K562 (cell line): ENCODE results near the gene PGF. TPM values are rescaled to one million over a fixed set of nuclear protein-coding genes. Genes with fewer than 3 reads are reported as not detected.

Experiments used
- ASH1L ChIP-seq: fragments of 450-650 bp; IDR thresholded peaks from 2 replicates; pipeline ENCODE4 v1.6.1; 2018; ENCODE audit warnings: borderline replicate concordance, mild to moderate bottlenecking, low read depth; ENCODE audit not compliant: partially characterized antibody
- ATF7 ChIP-seq: fragments of 450-650 bp; IDR thresholded peaks from 2 replicates; pipeline ENCODE4 v1.7.1; 2014; ENCODE audit warnings: mild to moderate bottlenecking, moderate library complexity
- EHMT2 ChIP-seq: fragments of 450-650 bp; IDR thresholded peaks from 2 replicates; pipeline ENCODE4 v1.6.1; 2018; ENCODE audit warnings: antibody characterized with exemption
- FOXK2 ChIP-seq, 2 experiments: fragments of 450-650 bp; IDR thresholded peaks in 1 of 2; conservative IDR thresholded peaks in 1 of 2; 2 replicates each; pipeline ENCODE4 v1.6.1; 2016; ENCODE audit warnings: low read depth in 2 of 2, mild to moderate bottlenecking in 1 of 2
- FOXM1 ChIP-seq, 2 experiments: fragments of 450-650 bp in 1 of 2; sonication (generic) in 1 of 2; formaldehyde crosslinking in 1 of 2; IDR thresholded peaks; 2 replicates each; pipeline versions ENCODE4 v1.6.1 to v1.9.0; 2017 to 2022; ENCODE audit warnings: low read depth in 2 of 2, mild to moderate bottlenecking in 2 of 2, missing genetic modification reagents in 1 of 2, moderate library complexity in 1 of 2
- GABPB2 ChIP-seq: fragments of 250-450 bp; sonication (Bioruptor Pico); conservative IDR thresholded peaks from 2 replicates; pipeline ENCODE4 v1.5.1; 2021; ENCODE audit warnings: mild to moderate bottlenecking
- HMBOX1 ChIP-seq: sonication (generic); IDR thresholded peaks from 2 replicates; pipeline ENCODE4 v1.6.1; 2016
- ID3 ChIP-seq, 2 experiments: fragments of 250-450 bp in 1 of 2; fragments of 450-650 bp in 1 of 2; sonication (Bioruptor Pico) in 1 of 2; IDR thresholded peaks; 2 replicates each; pipeline versions ENCODE4 v1.6.1 to v1.8.0; 2016 to 2021; ENCODE audit warnings: mild to moderate bottlenecking in 2 of 2, moderate library complexity in 2 of 2, missing compliant biosample characterization in 1 of 2, missing genetic modification characterization in 1 of 2
- KAT7 ChIP-seq: sonication (generic); formaldehyde crosslinking; IDR thresholded peaks from 2 replicates; pipeline ENCODE4 v1.8.0; 2022; ENCODE audit warnings: missing genetic modification reagents, mild to moderate bottlenecking, borderline replicate concordance
- KHSRP ChIP-seq: fragments of 450-650 bp; IDR thresholded peaks from 2 replicates; pipeline ENCODE4 v1.6.1; 2017
- MTA2 ChIP-seq: fragments of 450-650 bp; IDR thresholded peaks from 2 replicates; pipeline ENCODE4 v1.6.1; 2016; ENCODE audit warnings: low read depth
- NCOR1 ChIP-seq: fragments of 450-650 bp; IDR thresholded peaks from 2 replicates; pipeline ENCODE4 v1.6.1; 2016; ENCODE audit warnings: mild to moderate bottlenecking, moderate library complexity
- NFATC3 ChIP-seq: fragments of 450-650 bp; IDR thresholded peaks from 2 replicates; pipeline ENCODE4 v1.6.1; 2017; ENCODE audit warnings: mild to moderate bottlenecking
- NFE2L1 ChIP-seq: fragments of 450-650 bp; IDR thresholded peaks from 2 replicates; pipeline ENCODE4 v1.6.1; 2016; ENCODE audit warnings: missing genetic modification characterization, low read depth, mild to moderate bottlenecking, missing compliant biosample characterization, moderate library complexity, borderline replicate concordance
- POLR2AphosphoS5 ChIP-seq: IDR thresholded peaks from 2 replicates; pipeline ENCODE4 v1.6.1; 2011; ENCODE audit warnings: mild to moderate bottlenecking, low read depth, low read length, moderate library complexity; ENCODE audit not compliant: control insufficient read depth, insufficient read depth
- SMARCC2 ChIP-seq: fragments of 450-650 bp; IDR thresholded peaks from 2 replicates; pipeline ENCODE4 v1.6.1; 2017; ENCODE audit warnings: antibody characterized with exemption, moderate library complexity, mild to moderate bottlenecking, low read depth
- TAL1 ChIP-seq: fragments of 450-650 bp; IDR thresholded peaks from 2 replicates; pipeline ENCODE4 v1.6.1; 2016; ENCODE audit warnings: mild to moderate bottlenecking
- THRAP3 ChIP-seq: fragments of 450-650 bp; IDR thresholded peaks from 2 replicates; pipeline ENCODE4 v1.6.1; 2016; ENCODE audit warnings: mild to moderate bottlenecking, inconsistent platforms, borderline replicate concordance
- TOE1 ChIP-seq, 2 experiments: fragments of 450-650 bp in 1 of 2; sonication (generic) in 1 of 2; formaldehyde crosslinking in 1 of 2; IDR thresholded peaks; 2 replicates each; pipeline versions ENCODE4 v1.7.1 to v1.8.0; 2016 to 2022; ENCODE audit warnings: borderline replicate concordance in 2 of 2, mild to moderate bottlenecking in 2 of 2, antibody characterized with exemption in 1 of 2, inconsistent platforms in 1 of 2, low read depth in 1 of 2, missing genetic modification reagents in 1 of 2, moderate library complexity in 1 of 2
- ZNF398 ChIP-seq: fragments of 250-450 bp; sonication (Bioruptor Pico); IDR thresholded peaks from 2 replicates; pipeline ENCODE4 v1.8.0; 2021; ENCODE audit warnings: moderate library complexity, mild to moderate bottlenecking, inconsistent platforms
- polyA plus RNA-seq, 8 experiments: library from polyadenylated mRNA; depleted of rRNA in 4 of 8; stranded (reverse) in 5 of 8; unstranded in 3 of 8; fragments of >200 nt; fragmentation: Nextera tagmentation in 2 of 8; fragmentation: Illumina TruSeq in 1 of 8; extraction: Ambion mirVana in 2 of 8; extraction: Trizol in 1 of 8; gene quantifications; 2 replicates each; pipeline versions ENCODE4 v1.2.1 to v1.2.3, GENCODE V29; 2011 to 2014; ENCODE audit warnings: inconsistent platforms in 1 of 8, missing spikeins in 1 of 8
- total RNA-seq, 7 experiments: library from RNA; depleted of rRNA in 6 of 7; stranded (reverse); fragments of >200 nt in 6 of 7; fragmentation: Illumina TruSeq in 2 of 7; extraction: Trizol in 2 of 7; gene quantifications; 2 replicates each; pipeline versions ENCODE4 v1.2.1 to v1.2.3, GENCODE V29; 2011 to 2021; ENCODE audit warnings: low replicate concordance in 1 of 7
- TF ChIP-seq, protein P1 (sequence below): sonication (generic); formaldehyde crosslinking; IDR thresholded peaks from 2 replicates; pipeline ENCODE4 v1.8.0; 2023; ENCODE audit warnings: mild to moderate bottlenecking, missing genetic modification reagents

The PGF gene
- total and polyA plus RNA-seq, 9 of the 15 experiments (the other 6 are each of a cell fraction or from before 2014, with no cell fraction given) = 0.04 to 0.44 (median 0.18) TPM

DNA sequence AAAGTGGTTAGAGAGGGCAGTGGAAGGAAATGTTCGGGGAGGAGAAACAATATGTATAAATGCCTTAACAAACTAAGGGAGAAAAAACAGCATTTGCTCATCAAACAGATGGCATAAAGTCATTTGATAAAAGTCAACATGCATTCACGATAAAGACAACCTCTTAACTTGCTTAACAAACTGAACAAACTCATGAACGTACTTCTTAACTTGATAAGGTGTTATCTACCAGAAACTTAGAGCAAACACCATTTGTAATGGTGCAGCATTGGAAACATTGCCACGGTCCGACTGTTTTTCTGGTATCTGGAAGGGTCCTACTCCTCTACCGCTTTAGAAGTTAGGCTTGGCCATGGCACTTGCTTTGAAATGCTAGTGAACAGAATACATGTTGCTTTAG is 28.2 kb downstream of the PGF start (continued):
- no peak for TF ChIP-seq ATF7
- TF ChIP-seq KAT7 (CRISPR knock-in tag) = no peak
- TF ChIP-seq GABPB2 = no peak
- no peak for TF ChIP-seq ASH1L
- TF ChIP-seq NCOR1 = peak; percentile 85
- no peak for TF ChIP-seq ZNF398
- 0 out of 4 replicates have a peak, but pooled peaks of 1 of the 2 experiments have one; percentile 38 for TF ChIP-seq FOXK2 (conservative IDR thresholded peaks at IDR 0.05 in 1 of 2, IDR thresholded peaks at IDR 0.05 in 1 of 2; ENCODE audit: low read depth in 2 of 2)
- TF ChIP-seq FOXM1 (IDR thresholded peaks at IDR 0.05; ENCODE audit: low read depth) = peak; percentile 78
- no peak for TF ChIP-seq FOXM1 (CRISPR knock-in tag; IDR thresholded peaks at IDR 0.05; ENCODE audit: low read depth)
- TF ChIP-seq KHSRP = 0 out of 2 replicates have a peak, but pooled peaks have one; percentile 19
- peak; percentile 52; the same call in 1 of the 2 replicates for TF ChIP-seq SMARCC2
- peak; percentile 81 for TF ChIP-seq MTA2
- TF ChIP-seq, protein P1, sequence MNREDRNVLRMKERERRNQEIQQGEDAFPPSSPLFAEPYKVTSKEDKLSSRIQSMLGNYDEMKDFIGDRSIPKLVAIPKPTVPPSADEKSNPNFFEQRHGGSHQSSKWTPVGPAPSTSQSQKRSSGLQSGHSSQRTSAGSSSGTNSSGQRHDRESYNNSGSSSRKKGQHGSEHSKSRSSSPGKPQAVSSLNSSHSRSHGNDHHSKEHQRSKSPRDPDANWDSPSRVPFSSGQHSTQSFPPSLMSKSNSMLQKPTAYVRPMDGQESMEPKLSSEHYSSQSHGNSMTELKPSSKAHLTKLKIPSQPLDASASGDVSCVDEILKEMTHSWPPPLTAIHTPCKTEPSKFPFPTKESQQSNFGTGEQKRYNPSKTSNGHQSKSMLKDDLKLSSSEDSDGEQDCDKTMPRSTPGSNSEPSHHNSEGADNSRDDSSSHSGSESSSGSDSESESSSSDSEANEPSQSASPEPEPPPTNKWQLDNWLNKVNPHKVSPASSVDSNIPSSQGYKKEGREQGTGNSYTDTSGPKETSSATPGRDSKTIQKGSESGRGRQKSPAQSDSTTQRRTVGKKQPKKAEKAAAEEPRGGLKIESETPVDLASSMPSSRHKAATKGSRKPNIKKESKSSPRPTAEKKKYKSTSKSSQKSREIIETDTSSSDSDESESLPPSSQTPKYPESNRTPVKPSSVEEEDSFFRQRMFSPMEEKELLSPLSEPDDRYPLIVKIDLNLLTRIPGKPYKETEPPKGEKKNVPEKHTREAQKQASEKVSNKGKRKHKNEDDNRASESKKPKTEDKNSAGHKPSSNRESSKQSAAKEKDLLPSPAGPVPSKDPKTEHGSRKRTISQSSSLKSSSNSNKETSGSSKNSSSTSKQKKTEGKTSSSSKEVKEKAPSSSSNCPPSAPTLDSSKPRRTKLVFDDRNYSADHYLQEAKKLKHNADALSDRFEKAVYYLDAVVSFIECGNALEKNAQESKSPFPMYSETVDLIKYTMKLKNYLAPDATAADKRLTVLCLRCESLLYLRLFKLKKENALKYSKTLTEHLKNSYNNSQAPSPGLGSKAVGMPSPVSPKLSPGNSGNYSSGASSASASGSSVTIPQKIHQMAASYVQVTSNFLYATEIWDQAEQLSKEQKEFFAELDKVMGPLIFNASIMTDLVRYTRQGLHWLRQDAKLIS = no peak
- TF ChIP-seq ID3 (CRISPR knock-in tag; IDR thresholded peaks at IDR 0.05) = no peak
- TF ChIP-seq ID3 (tag; IDR thresholded peaks at IDR 0.05) = no peak
- no peak for TF ChIP-seq NFATC3
- TF ChIP-seq THRAP3 = no peak
- TF ChIP-seq NFE2L1 (tag) = no peak
- TF ChIP-seq TOE1 (IDR thresholded peaks at IDR 0.05; ENCODE audit: borderline replicate concordance) = no peak
- no peak for TF ChIP-seq TOE1 (CRISPR knock-in tag; IDR thresholded peaks at IDR 0.05; ENCODE audit: borderline replicate concordance, low read depth)
- 0 out of 2 replicates have a peak, but pooled peaks have one; percentile 22 for TF ChIP-seq POLR2AphosphoS5
- TF ChIP-seq EHMT2 = peak; percentile 36
- peak; percentile 92 for TF ChIP-seq HMBOX1
- peak; percentile 91 for TF ChIP-seq TAL1
